Measurements from ENCODE around the gene TMEM170A. TPM values are rescaled to one million over a fixed set of nuclear protein-coding genes. Genes with fewer than 3 reads are reported as not detected.

TMEM170A gene
- total and polyA plus RNA-seq, 2 experiments from 2014 or later = 31.0 to 68.5 TPM

DNA sequence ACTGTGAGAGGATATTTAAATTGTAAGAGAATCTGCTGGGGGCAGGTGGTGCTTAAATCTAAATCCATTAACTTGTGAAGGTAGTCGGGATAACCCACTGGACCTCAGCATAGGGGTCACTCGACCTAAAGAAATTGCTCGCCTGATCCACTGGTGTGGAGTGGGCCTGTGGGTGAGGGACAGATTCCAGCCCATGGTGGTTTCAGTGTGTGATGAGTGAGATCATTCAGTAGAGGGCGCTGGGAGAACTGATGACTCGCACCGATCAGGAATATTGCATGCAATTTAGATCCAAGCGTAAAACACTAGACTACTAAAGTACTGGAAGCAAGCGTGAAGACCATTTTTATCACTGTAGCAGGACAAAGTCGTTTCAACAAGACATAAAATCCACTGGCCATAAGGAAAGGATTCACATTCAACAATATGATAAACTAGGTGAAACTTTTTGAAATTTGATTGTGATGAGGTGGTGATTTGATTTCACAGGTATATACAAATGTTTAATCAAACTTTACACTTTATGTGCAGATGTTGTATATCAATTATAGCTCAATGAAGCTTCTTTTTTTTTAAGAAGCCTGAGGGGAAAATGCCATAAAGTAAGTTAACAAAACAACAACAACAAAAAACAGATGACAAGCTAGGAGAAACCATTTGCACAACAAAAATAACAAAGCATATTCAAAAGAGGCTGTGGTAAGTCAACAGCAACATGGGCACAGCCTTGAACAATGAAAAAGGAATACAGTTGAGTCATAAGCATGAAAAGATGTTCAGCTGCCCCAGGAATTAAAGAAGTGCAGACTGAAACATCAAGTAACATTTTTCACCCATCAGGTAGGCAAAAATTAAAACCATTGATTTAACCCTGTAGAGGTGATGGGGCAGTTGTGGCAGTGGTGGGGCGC lies 7.5 kb upstream of the TMEM170A start:
- Histone ChIP-seq H2AFZ (no peak overlapping the region), H3K27ac (ENCODE audit: low read depth) (peak overlapping the region; percentile 52), H3K4me3 (peak overlapping the region; percentile 4; the same call in 1 of the 2 replicates), H3F3A (replicated peaks; ENCODE audit: low read depth) (no peaks in the 10 kb centered on the region), H3K9me2 (ENCODE audit: insufficient read depth) (no peaks in the 10 kb centered on the region; the same call in 1 of the 2 replicates), H3K4me2 (peak overlapping the region; percentile 23), H3K36me3 (ENCODE audit: insufficient read depth) (no peaks in the 10 kb centered on the region), H3K79me2 (replicated peaks; ENCODE audit: insufficient read depth) (no peaks in the 10 kb centered on the region), H4K20me1 (replicated peaks; ENCODE audit: insufficient read depth) (no peaks in the 10 kb centered on the region), H3K4me1 (ENCODE audit: insufficient read depth) (no peaks in the 10 kb centered on the region; the same call in 1 of the 2 replicates), H3K27me3 (ENCODE audit: insufficient read depth) (no peaks in the 10 kb centered on the region)
- Mint-ChIP-seq H3K9me3 (peaks cover 3% of the 10 kb centered on the region; the same call in 1 of the 3 replicates), H3K4me1 (peaks cover 15% of the 10 kb centered on the region), H3K4me3 (peak overlapping the region; percentile 48), H3K27ac (peak overlapping the region; percentile 86), H3K27me3 (ENCODE audit: insufficient read depth, low read depth, poor library complexity) (peaks cover 15% of the 10 kb centered on the region), H3K36me3 (ENCODE audit: low read depth) (peaks cover 18% of the 10 kb centered on the region)
- TF ChIP-seq CREB1 (CRISPR knock-in tag; IDR thresholded peaks at IDR 0.05; ENCODE audit: low read depth) (no peak), NANOG (IDR thresholded peaks at IDR 0.05; ENCODE audit: borderline replicate concordance) (peak; percentile 26; the same call in 1 of the 2 replicates)
- TF ChIP-seq, protein P1, sequence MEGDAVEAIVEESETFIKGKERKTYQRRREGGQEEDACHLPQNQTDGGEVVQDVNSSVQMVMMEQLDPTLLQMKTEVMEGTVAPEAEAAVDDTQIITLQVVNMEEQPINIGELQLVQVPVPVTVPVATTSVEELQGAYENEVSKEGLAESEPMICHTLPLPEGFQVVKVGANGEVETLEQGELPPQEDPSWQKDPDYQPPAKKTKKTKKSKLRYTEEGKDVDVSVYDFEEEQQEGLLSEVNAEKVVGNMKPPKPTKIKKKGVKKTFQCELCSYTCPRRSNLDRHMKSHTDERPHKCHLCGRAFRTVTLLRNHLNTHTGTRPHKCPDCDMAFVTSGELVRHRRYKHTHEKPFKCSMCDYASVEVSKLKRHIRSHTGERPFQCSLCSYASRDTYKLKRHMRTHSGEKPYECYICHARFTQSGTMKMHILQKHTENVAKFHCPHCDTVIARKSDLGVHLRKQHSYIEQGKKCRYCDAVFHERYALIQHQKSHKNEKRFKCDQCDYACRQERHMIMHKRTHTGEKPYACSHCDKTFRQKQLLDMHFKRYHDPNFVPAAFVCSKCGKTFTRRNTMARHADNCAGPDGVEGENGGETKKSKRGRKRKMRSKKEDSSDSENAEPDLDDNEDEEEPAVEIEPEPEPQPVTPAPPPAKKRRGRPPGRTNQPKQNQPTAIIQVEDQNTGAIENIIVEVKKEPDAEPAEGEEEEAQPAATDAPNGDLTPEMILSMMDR (conservative IDR thresholded peaks at IDR 0.05; ENCODE audit: low read depth in 2 of 2) = peak; percentile 73 to 91
- DNase-seq (ENCODE audit: low spot score) (peak; percentile 82), ATAC-seq (peak; percentile 93)

DNA sequence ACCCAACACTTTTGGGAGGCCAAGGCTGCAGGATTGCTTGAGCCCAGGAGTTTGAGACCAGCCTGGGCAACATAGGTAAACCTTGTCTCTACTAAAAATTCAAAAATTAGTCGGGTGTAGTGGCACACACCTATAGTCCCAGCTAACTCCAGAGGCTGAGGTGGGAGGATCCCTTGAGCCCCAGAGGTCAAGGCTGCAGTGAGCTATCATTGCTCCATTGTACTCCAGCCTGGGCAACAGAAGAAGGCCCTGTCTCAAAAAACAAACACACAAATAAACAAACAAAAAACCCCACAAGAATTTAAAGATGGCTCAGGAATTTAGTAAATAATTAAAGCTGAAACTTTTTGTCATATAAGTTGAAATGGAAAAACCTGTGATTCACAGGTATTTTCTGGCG lies 2.3 kb upstream of the TMEM170A start:
- H3K4me3 Mint-ChIP-seq = no peak overlapping the region
- TF ChIP-seq NANOG (IDR thresholded peaks at IDR 0.05; ENCODE audit: borderline replicate concordance) (no peak), EZH2 (IDR thresholded peaks at IDR 0.05; ENCODE audit: low read depth, unreplicated experiment) (no peak), ZNF114 (CRISPR knock-in tag; IDR thresholded peaks at IDR 0.05) (no peak), CREB1 (CRISPR knock-in tag; IDR thresholded peaks at IDR 0.05; ENCODE audit: low read depth) (no peak), EZH2phosphoT487 (IDR thresholded peaks at IDR 0.05; ENCODE audit: unreplicated experiment) (no peak), STAT1 (IDR thresholded peaks at IDR 0.05; ENCODE audit: unreplicated experiment) (no peak), JUNB (IDR thresholded peaks at IDR 0.05; ENCODE audit: unreplicated experiment) (no peak), ZNF331 (CRISPR knock-in tag; IDR thresholded peaks at IDR 0.05; ENCODE audit: low read depth) (no peak), POLR2AphosphoS5 (IDR thresholded peaks at IDR 0.05; ENCODE audit: low read depth) (no peak)
- TF ChIP-seq, protein P2, sequence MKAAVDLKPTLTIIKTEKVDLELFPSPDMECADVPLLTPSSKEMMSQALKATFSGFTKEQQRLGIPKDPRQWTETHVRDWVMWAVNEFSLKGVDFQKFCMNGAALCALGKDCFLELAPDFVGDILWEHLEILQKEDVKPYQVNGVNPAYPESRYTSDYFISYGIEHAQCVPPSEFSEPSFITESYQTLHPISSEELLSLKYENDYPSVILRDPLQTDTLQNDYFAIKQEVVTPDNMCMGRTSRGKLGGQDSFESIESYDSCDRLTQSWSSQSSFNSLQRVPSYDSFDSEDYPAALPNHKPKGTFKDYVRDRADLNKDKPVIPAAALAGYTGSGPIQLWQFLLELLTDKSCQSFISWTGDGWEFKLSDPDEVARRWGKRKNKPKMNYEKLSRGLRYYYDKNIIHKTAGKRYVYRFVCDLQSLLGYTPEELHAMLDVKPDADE (IDR thresholded peaks at IDR 0.05) = no peak
- TF ChIP-seq, protein P3, sequence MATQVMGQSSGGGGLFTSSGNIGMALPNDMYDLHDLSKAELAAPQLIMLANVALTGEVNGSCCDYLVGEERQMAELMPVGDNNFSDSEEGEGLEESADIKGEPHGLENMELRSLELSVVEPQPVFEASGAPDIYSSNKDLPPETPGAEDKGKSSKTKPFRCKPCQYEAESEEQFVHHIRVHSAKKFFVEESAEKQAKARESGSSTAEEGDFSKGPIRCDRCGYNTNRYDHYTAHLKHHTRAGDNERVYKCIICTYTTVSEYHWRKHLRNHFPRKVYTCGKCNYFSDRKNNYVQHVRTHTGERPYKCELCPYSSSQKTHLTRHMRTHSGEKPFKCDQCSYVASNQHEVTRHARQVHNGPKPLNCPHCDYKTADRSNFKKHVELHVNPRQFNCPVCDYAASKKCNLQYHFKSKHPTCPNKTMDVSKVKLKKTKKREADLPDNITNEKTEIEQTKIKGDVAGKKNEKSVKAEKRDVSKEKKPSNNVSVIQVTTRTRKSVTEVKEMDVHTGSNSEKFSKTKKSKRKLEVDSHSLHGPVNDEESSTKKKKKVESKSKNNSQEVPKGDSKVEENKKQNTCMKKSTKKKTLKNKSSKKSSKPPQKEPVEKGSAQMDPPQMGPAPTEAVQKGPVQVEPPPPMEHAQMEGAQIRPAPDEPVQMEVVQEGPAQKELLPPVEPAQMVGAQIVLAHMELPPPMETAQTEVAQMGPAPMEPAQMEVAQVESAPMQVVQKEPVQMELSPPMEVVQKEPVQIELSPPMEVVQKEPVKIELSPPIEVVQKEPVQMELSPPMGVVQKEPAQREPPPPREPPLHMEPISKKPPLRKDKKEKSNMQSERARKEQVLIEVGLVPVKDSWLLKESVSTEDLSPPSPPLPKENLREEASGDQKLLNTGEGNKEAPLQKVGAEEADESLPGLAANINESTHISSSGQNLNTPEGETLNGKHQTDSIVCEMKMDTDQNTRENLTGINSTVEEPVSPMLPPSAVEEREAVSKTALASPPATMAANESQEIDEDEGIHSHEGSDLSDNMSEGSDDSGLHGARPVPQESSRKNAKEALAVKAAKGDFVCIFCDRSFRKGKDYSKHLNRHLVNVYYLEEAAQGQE (IDR thresholded peaks at IDR 0.05; ENCODE audit: unreplicated experiment) = no peak

More for the DNA sequence above, 2.3 kb upstream of the TMEM170A start:
- H3K9me3 Mint-ChIP-seq = peaks cover 3% of the 10 kb centered on the region; the same call in 1 of the 3 replicates
- ATAC-seq (no peak), DNase-seq (ENCODE audit: low spot score) (no peak)
- Histone ChIP-seq H3K4me1 (ENCODE audit: insufficient read depth) (peaks cover 7% of the 10 kb centered on the region; the same call in 1 of the 2 replicates), H3K9me2 (ENCODE audit: insufficient read depth) (no peaks in the 10 kb centered on the region), H3K4me3 (no peak overlapping the region), H4K20me1 (replicated peaks; ENCODE audit: insufficient read depth) (peaks cover 14% of the 10 kb centered on the region), H3K27me3 (ENCODE audit: insufficient read depth) (no peaks in the 10 kb centered on the region), H3F3A (replicated peaks; ENCODE audit: low read depth) (no peaks in the 10 kb centered on the region), H3K79me2 (replicated peaks; ENCODE audit: insufficient read depth) (peaks cover 20% of the 10 kb centered on the region), H2AFZ (no peak overlapping the region), H3K36me3 (ENCODE audit: insufficient read depth) (no peaks in the 10 kb centered on the region), H3K4me2 (no peak overlapping the region), H3K27ac (ENCODE audit: low read depth) (no peak overlapping the region)
- H3K36me3 Mint-ChIP-seq (ENCODE audit: low read depth) = peaks cover 3% of the 10 kb centered on the region; the same call in 1 of the 3 replicates
- peaks cover 20% of the 10 kb centered on the region for H3K4me1 Mint-ChIP-seq
- H3K27me3 Mint-ChIP-seq (ENCODE audit: insufficient read depth, low read depth, poor library complexity) = peaks cover 14% of the 10 kb centered on the region
- H3K27ac Mint-ChIP-seq = no peak overlapping the region

Measured in GM23338 (cell line).